ENCODE data around the gene JPH3.

- no peak for TF ChIP-seq CTCF (IDR thresholded peaks at IDR 0.05 in 8 of 11, conservative IDR thresholded peaks at IDR 0.05 in 3 of 11)
- TF ChIP-seq POLR2A (IDR thresholded peaks at IDR 0.05): no peak
- no peak for TF ChIP-seq POLR2AphosphoS5 (IDR thresholded peaks at IDR 0.05)
Observed at GRCh38 chr16:87628940-87629339, 26.6 kb downstream of the JPH3 start.
